SK-N-SH (cell line): Measurements from ENCODE around the gene METTL21A. TPM values are rescaled to one million over a fixed set of nuclear protein-coding genes. Genes with fewer than 3 reads are reported as not detected.

Source experiments
- CTCF ChIA-PET: fragments of 300-600, 350-600 bp; formaldehyde crosslinking; extraction: SDS; loops from one replicate; lab custom pipeline; 2021; lab: Yijun Ruan, JAX
- POLR2A ChIA-PET: fragments of 350-600 bp; sonication (Branson Sonifier 250); formaldehyde crosslinking; extraction: SDS; loops from one replicate; lab custom pipeline; 2020; ENCODE audit warnings: antibody characterized with exemption, inconsistent platforms; lab: Yijun Ruan, JAX
- DNase-seq: peaks from one replicate; pipeline ENCODE4 v3.0.0; 2012
- H2AFZ ChIP-seq: fragments of 200-600 bp; sonication (generic); 2 replicates; pipeline ENCODE4 v1.8.1; 2016; ENCODE audit warnings: antibody characterized with exemption, mild to moderate bottlenecking, low read depth
- H3F3A ChIP-seq: fragments of 200-600 bp; sonication (generic); replicated peaks from 2 replicates; pipeline ENCODE3; 2016; ENCODE audit warnings: antibody characterized with exemption, mild to moderate bottlenecking; ENCODE audit not compliant: insufficient read depth
- H3K27ac ChIP-seq, 2 experiments: fragments of 200-500 bp in 1 of 2; fragments of 200-600 bp in 1 of 2; sonication (Bioruptor generic) in 1 of 2; sonication (generic), shearing (Covaris generic) in 1 of 2; 2 replicates each; pipeline versions ENCODE4 v1.5.1 to v1.6.1; 2014 to 2016; ENCODE audit warnings: low read depth in 2 of 2, inconsistent platforms in 1 of 2, low read length in 1 of 2, mild to moderate bottlenecking in 1 of 2, mixed read lengths in 1 of 2
- H3K27me3 ChIP-seq: fragments of 200-600 bp; sonication (generic), shearing (Covaris generic); 2 replicates; pipeline ENCODE4 v1.6.1; 2016; ENCODE audit warnings: mixed run types; ENCODE audit not compliant: insufficient read depth
- H3K36me3 ChIP-seq, 2 experiments: fragments of 200-500 bp in 1 of 2; fragments of 200-600 bp in 1 of 2; sonication (Bioruptor generic) in 1 of 2; sonication (generic) in 1 of 2; replicated peaks in 1 of 2; 2 replicates each; pipeline versions ENCODE3 to v1.5.1; 2014 to 2016; ENCODE audit warnings: low read length in 1 of 2, mild to moderate bottlenecking in 1 of 2; ENCODE audit not compliant: insufficient read depth in 2 of 2, control insufficient read depth in 1 of 2
- H3K4me1 ChIP-seq, 2 experiments: fragments of 200-500 bp in 1 of 2; fragments of 200-600 bp in 1 of 2; sonication (Bioruptor generic) in 1 of 2; sonication (generic), shearing (Covaris generic) in 1 of 2; 2 replicates each; pipeline versions ENCODE4 v1.5.1 to v1.6.1; 2014 to 2016; ENCODE audit warnings: low read depth in 1 of 2, low read length in 1 of 2, mixed run types in 1 of 2; ENCODE audit not compliant: insufficient read depth in 2 of 2, control insufficient read depth in 1 of 2
- H3K4me2 ChIP-seq: fragments of 200-600 bp; sonication (generic), shearing (Covaris generic); 2 replicates; pipeline ENCODE4 v1.6.1; 2017; ENCODE audit warnings: mixed run types
- H3K4me3 ChIP-seq, 2 experiments: fragments of 200-500 bp in 1 of 2; fragments of 200-600 bp in 1 of 2; sonication (Bioruptor generic) in 1 of 2; sonication (generic), shearing (Covaris generic) in 1 of 2; 2 replicates each; pipeline versions ENCODE4 v1.5.1 to v1.8.1; 2014 to 2016; ENCODE audit warnings: low read depth in 2 of 2, inconsistent platforms in 1 of 2, low read length in 1 of 2, mild to moderate bottlenecking in 1 of 2, mixed read lengths in 1 of 2, moderate library complexity in 1 of 2
- H3K79me2 ChIP-seq: fragments of 200-600 bp; sonication (generic); 2 replicates; pipeline ENCODE4 v1.8.1; 2017; ENCODE audit warnings: mild to moderate bottlenecking; ENCODE audit not compliant: insufficient read depth
- H3K9ac ChIP-seq: fragments of 200-600 bp; sonication (generic); 2 replicates; pipeline ENCODE4 v1.6.1; 2017; ENCODE audit warnings: mixed run types
- H3K9me2 ChIP-seq: fragments of 200-600 bp; sonication (generic); 2 replicates; pipeline ENCODE4 v1.6.1; 2017; ENCODE audit warnings: mixed run types
- H3K9me3 ChIP-seq: fragments of 200-600 bp; sonication (generic); 2 replicates; pipeline ENCODE4 v1.6.1; 2017; ENCODE audit warnings: mixed run types, mild to moderate bottlenecking, moderate library complexity
- H4K20me1 ChIP-seq: fragments of 200-600 bp; sonication (generic); 2 replicates; pipeline ENCODE4 v1.6.1; 2017; ENCODE audit warnings: mild to moderate bottlenecking, mixed run types; ENCODE audit not compliant: insufficient read depth
- CHD2 ChIP-seq: fragments of 150-350 bp; IDR thresholded peaks from 2 replicates; pipeline ENCODE4 v1.6.1; 2018; ENCODE audit warnings: low read length; ENCODE audit not compliant: partially characterized antibody
- GABPA ChIP-seq: IDR thresholded peaks from 2 replicates; pipeline ENCODE4 v1.4.0; 2012; ENCODE audit warnings: low read depth, mild to moderate bottlenecking
- GATA2 ChIP-seq: sonication (generic); formaldehyde crosslinking; IDR thresholded peaks from 2 replicates; pipeline ENCODE4 v1.5.0; 2020; ENCODE audit warnings: mild to moderate bottlenecking, missing genetic modification reagents
- MAX ChIP-seq: IDR thresholded peaks from 2 replicates; pipeline ENCODE4 v1.4.0; 2012; ENCODE audit warnings: low read depth
- MXI1 ChIP-seq: IDR thresholded peaks from 2 replicates; pipeline ENCODE4 v1.6.1; 2012; ENCODE audit warnings: mild to moderate bottlenecking, low read depth, low read length, improper control_type of control experiment
- NFIC ChIP-seq: IDR thresholded peaks from 2 replicates; pipeline ENCODE4 v1.4.0; 2012; ENCODE audit warnings: borderline replicate concordance
- NRF1 ChIP-seq: IDR thresholded peaks from 2 replicates; pipeline ENCODE4 v1.6.1; 2012; ENCODE audit warnings: low read depth, mild to moderate bottlenecking, low read length
- RAD21 ChIP-seq: IDR thresholded peaks from 2 replicates; pipeline ENCODE4 v1.6.1; 2012; ENCODE audit warnings: mild to moderate bottlenecking, low read length
- REST ChIP-seq: IDR thresholded peaks from 2 replicates; pipeline ENCODE4 v1.6.1; 2012; ENCODE audit warnings: mild to moderate bottlenecking, low read depth, low read length, moderate library complexity
- RFX5 ChIP-seq: IDR thresholded peaks from 2 replicates; pipeline ENCODE4 v1.6.1; 2012; ENCODE audit warnings: mild to moderate bottlenecking, improper control_type of control experiment, low read length
- TAF1 ChIP-seq: IDR thresholded peaks from 2 replicates; pipeline ENCODE4 v1.6.1; 2012; ENCODE audit warnings: low read depth, mild to moderate bottlenecking, low read length, moderate library complexity, borderline replicate concordance
- TCF12 ChIP-seq: IDR thresholded peaks from 2 replicates; pipeline ENCODE4 v1.4.0; 2012
- TEAD4 ChIP-seq: IDR thresholded peaks from 2 replicates; pipeline ENCODE4 v1.4.0; 2012; ENCODE audit warnings: mild to moderate bottlenecking, borderline replicate concordance; ENCODE audit not compliant: insufficient read depth
- USF1 ChIP-seq: IDR thresholded peaks from 2 replicates; pipeline ENCODE4 v1.4.0; 2012; ENCODE audit warnings: low read depth, borderline replicate concordance
- polyA plus RNA-seq, 3 experiments: library from polyadenylated mRNA; depleted of rRNA; stranded (reverse); fragments of >200 nt; gene quantifications; 2 replicates each; pipeline ENCODE4 v1.2.3, GENCODE V29; 2012

Gene METTL21A
- polyA plus RNA-seq, 1 of the 3 experiments (the other 2 are of a cell fraction) = 19.4 TPM

GRCh38 chr2:207571370-207571769 lies 53.8 kb downstream of the METTL21A start (continued):
- TF ChIP-seq REST (no peak), MAX (no peak), TAF1 (no peak), GABPA (no peak), RAD21 (no peak), USF1 (no peak), NFIC (no peak), MXI1 (no peak), RFX5 (no peak)

- no peak for DNase-seq
- peaks cover 6% of the 10 kb centered on the region for H3F3A ChIP-seq
- no peak overlapping the region for H3K4me2 ChIP-seq
- H3K4me3 ChIP-seq = no peak overlapping the region
- H3K79me2 ChIP-seq = peaks cover 8% of the 10 kb centered on the region
- H3K9ac ChIP-seq = no peak overlapping the region
- POLR2A ChIA-PET = no interaction called here
- no peaks in the 10 kb centered on the region for H3K9me2 ChIP-seq
- CTCF ChIA-PET = interaction anchor here (1.4 kb wide), 1 partner anchor 11 kb away, joined by 4 read pairs; no protein-coding TSS in a partner anchor
- H2AFZ ChIP-seq = no peak overlapping the region
- no peaks in the 10 kb centered on the region for H3K27me3 ChIP-seq
- TF ChIP-seq REST (no peak), TEAD4 (no peak), NRF1 (no peak), GATA2 (CRISPR knock-in tag) (no peak), CHD2 (no peak), TCF12 (no peak)
- TF ChIP-seq, all 33 proteins: peak for 0
- Histone ChIP-seq H4K20me1 (no peaks in the 10 kb centered on the region), H3K36me3 (peaks cover 61 to 65% of the 10 kb centered on the region in 2 experiments), H3K9me3 (no peaks in the 10 kb centered on the region), H3K4me1 (0 out of 4 replicates have a peak, but pooled peaks cover 0 to 9% of the 10 kb centered on the region in 2 experiments), H3K27ac (no peak overlapping the region)
These were observed 57.5 kb downstream of the METTL21A start for GRCh38 chr2:207567671-207568070.
